SK-N-SH treated with all-trans-retinoic acid at 6 μM for 48 hours (cell line): ENCODE measurements around the gene WBP1L.

Experiments
- ATAC-seq: fragments of 200-7000 bp; cut with Tn5 transposase; 3 replicates; pipeline ENCODE4 v1.9.1; 2020; ENCODE audit warnings: mild to moderate bottlenecking, moderate library complexity
- ARNTL ChIP-seq: fragments of 450-650 bp; formaldehyde crosslinking; IDR thresholded peaks from 2 replicates; pipeline ENCODE4 v1.5.0; 2020; ENCODE audit warnings: low read depth, mild to moderate bottlenecking, moderate library complexity, borderline replicate concordance
- BACH2 ChIP-seq: fragments of 250-450 bp; sonication (Bioruptor Pico); IDR thresholded peaks from 2 replicates; pipeline ENCODE4 v1.9.0; 2021; ENCODE audit warnings: mild to moderate bottlenecking, borderline replicate concordance
- CREB5 ChIP-seq: fragments of 250-450 bp; sonication (Bioruptor Pico); IDR thresholded peaks from 2 replicates; pipeline ENCODE4 v1.5.1; 2020; ENCODE audit warnings: low read depth, mild to moderate bottlenecking, moderate library complexity
- CSDC2 ChIP-seq: fragments of 250-450 bp; sonication (Bioruptor Pico); IDR thresholded peaks from 2 replicates; pipeline ENCODE4 v1.5.0; 2020; ENCODE audit warnings: mild to moderate bottlenecking, moderate library complexity
- CSRNP3 ChIP-seq: fragments of 250-450 bp; sonication (Bioruptor Pico); IDR thresholded peaks from 2 replicates; pipeline ENCODE4 v1.5.1; 2021; ENCODE audit warnings: mild to moderate bottlenecking, moderate library complexity
- ESRRG ChIP-seq: fragments of 250-450 bp; sonication (Bioruptor Pico); IDR thresholded peaks from 2 replicates; pipeline ENCODE4 v1.6.1; 2021; ENCODE audit warnings: mild to moderate bottlenecking
- ISL1 ChIP-seq: fragments of 250-450 bp; sonication (Bioruptor Pico); IDR thresholded peaks from 2 replicates; pipeline ENCODE4 v2.1.2; 2022; ENCODE audit warnings: mild to moderate bottlenecking, moderate library complexity
- OSR1 ChIP-seq: fragments of 250-450 bp; sonication (Bioruptor Pico); IDR thresholded peaks from 2 replicates; pipeline ENCODE4 v1.8.0; 2022; ENCODE audit warnings: moderate library complexity, mild to moderate bottlenecking, inconsistent platforms
- PATZ1 ChIP-seq: fragments of 250-450 bp; sonication (Bioruptor Pico); IDR thresholded peaks from 2 replicates; pipeline ENCODE4 v1.8.0; 2020; ENCODE audit warnings: mild to moderate bottlenecking, moderate library complexity, borderline replicate concordance
- POU6F1 ChIP-seq: fragments of 250-450 bp; sonication (Bioruptor Pico); IDR thresholded peaks from 2 replicates; pipeline ENCODE4 v1.8.0; 2021; ENCODE audit warnings: low read depth, mild to moderate bottlenecking, moderate library complexity, borderline replicate concordance
- PPARA ChIP-seq: fragments of 250-450 bp; sonication (Bioruptor Pico); IDR thresholded peaks from 2 replicates; pipeline ENCODE4 v1.5.0; 2020; ENCODE audit warnings: mild to moderate bottlenecking, borderline replicate concordance
- RARB ChIP-seq: fragments of 250-450 bp; sonication (Bioruptor Pico); IDR thresholded peaks from 2 replicates; pipeline ENCODE4 v1.8.0; 2021; ENCODE audit warnings: mild to moderate bottlenecking, moderate library complexity
- TCF4 ChIP-seq: fragments of 250-450 bp; sonication (Bioruptor Pico); IDR thresholded peaks from 2 replicates; pipeline ENCODE4 v1.8.0; 2021; ENCODE audit warnings: mild to moderate bottlenecking, moderate library complexity, borderline replicate concordance
- TOX ChIP-seq: fragments of 250-450 bp; sonication (Bioruptor Pico); IDR thresholded peaks from 2 replicates; pipeline ENCODE4 v1.8.0; 2021; ENCODE audit warnings: mild to moderate bottlenecking, moderate library complexity, borderline replicate concordance
- TSHZ2 ChIP-seq: fragments of 250-450 bp; sonication (Bioruptor Pico); IDR thresholded peaks from 2 replicates; pipeline ENCODE4 v1.5.0; 2020; ENCODE audit warnings: mild to moderate bottlenecking, moderate library complexity
- ZC3H10 ChIP-seq: fragments of 250-450 bp; sonication (Bioruptor Pico); IDR thresholded peaks from 2 replicates; pipeline ENCODE4 v1.5.1; 2021; ENCODE audit warnings: mild to moderate bottlenecking, moderate library complexity
- ZFP3 ChIP-seq: fragments of 250-450 bp; sonication (Bioruptor Pico); IDR thresholded peaks from 2 replicates; pipeline ENCODE4 v1.5.0; 2020; ENCODE audit warnings: mild to moderate bottlenecking, moderate library complexity
- ZFP30 ChIP-seq: fragments of 450-650 bp; formaldehyde crosslinking; IDR thresholded peaks from 2 replicates; pipeline ENCODE4 v1.5.0; 2022; ENCODE audit warnings: mild to moderate bottlenecking, moderate library complexity
- ZNF565 ChIP-seq: fragments of 450-650 bp; formaldehyde crosslinking; conservative IDR thresholded peaks from 2 replicates; pipeline ENCODE4 v1.5.0; 2020; ENCODE audit warnings: low read depth, mild to moderate bottlenecking, moderate library complexity
- ZNF70 ChIP-seq: fragments of 450-650 bp; formaldehyde crosslinking; IDR thresholded peaks from 2 replicates; pipeline ENCODE4 v1.5.0; 2020; ENCODE audit warnings: mild to moderate bottlenecking, moderate library complexity
- ZNF8 ChIP-seq: fragments of 450-650 bp; formaldehyde crosslinking; IDR thresholded peaks from 2 replicates; pipeline ENCODE4 v1.5.0; 2020; ENCODE audit warnings: mild to moderate bottlenecking, moderate library complexity

The WBP1L gene

GRCh38 chr10:102777711-102778453 is 34.1 kb downstream of the WBP1L start:
- no peak for TF ChIP-seq ARNTL (CRISPR knock-in tag)
- TF ChIP-seq ZNF8 (CRISPR knock-in tag) = no peak
- no peak for TF ChIP-seq ZNF565 (CRISPR knock-in tag)
- TF ChIP-seq ISL1 (CRISPR knock-in tag) = no peak
- no peak for TF ChIP-seq PPARA (CRISPR knock-in tag)
- TF ChIP-seq CSDC2 (CRISPR knock-in tag) = no peak
- TF ChIP-seq PATZ1 = no peak
- no peak for TF ChIP-seq ESRRG (CRISPR knock-in tag)
- TF ChIP-seq BACH2 (CRISPR knock-in tag) = no peak
- no peak for ATAC-seq

GRCh38 chr10:102778781-102779180 is 35.0 kb downstream of the WBP1L start:
- TF ChIP-seq ZNF565 (CRISPR knock-in tag) = no peak
- no peak for ATAC-seq

DNA sequence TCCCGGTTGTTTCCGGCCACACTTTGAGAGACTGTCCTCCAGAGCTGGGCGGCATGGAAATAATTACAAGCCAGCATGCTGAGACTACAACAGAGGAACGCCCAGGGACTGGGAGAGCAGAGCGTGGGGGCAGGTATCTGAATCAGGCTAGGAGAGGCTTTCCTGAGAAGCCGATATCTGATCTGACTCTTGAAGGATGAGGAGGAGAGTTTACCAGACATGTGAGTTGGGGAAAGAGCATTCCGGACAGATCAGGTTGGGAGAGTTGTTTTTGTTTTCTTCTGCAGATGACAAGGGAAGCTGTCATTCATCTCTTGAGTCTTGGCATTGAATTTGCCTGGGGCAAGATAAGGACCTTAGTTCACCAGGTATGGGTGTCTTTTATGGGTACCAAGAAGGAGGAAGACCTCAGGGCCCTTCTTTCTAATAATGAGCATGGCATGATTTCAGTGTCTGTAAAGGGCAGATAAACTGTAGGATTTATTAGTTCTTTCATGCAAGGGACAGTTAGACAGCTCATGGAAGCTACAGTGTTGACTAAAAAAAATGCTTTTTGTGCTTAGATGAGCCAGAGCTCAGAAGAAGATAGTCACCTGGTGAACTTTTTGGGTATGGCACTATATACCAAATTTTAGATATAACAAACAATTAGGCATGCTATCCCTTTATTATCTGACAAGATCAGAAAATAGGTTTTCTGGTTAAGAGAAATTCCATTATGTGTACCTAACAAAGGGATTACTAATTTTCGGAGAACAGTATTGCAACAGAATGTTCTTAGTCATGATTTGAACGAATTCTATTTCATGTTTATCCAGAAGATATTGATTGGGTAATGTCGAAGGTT is 36.2 kb downstream of the WBP1L start:
- TF ChIP-seq PATZ1 (no peak), TOX (CRISPR knock-in tag) (no peak), TCF4 (CRISPR knock-in tag) (no peak), PPARA (CRISPR knock-in tag) (no peak), CSRNP3 (no peak), ZFP30 (CRISPR knock-in tag) (no peak), OSR1 (CRISPR knock-in tag) (no peak)
- ATAC-seq = no peak

GRCh38 chr10:102780527-102780808 is 36.7 kb downstream of the WBP1L start:
- TF ChIP-seq TCF4 (CRISPR knock-in tag) (no peak), POU6F1 (no peak), ZC3H10 (CRISPR knock-in tag) (no peak), ZNF8 (CRISPR knock-in tag) (no peak), ZNF565 (CRISPR knock-in tag) (no peak), RARB (no peak), TOX (CRISPR knock-in tag) (no peak), TSHZ2 (CRISPR knock-in tag) (no peak), ESRRG (CRISPR knock-in tag) (no peak), CSRNP3 (no peak), ZNF70 (CRISPR knock-in tag) (no peak), ZFP3 (CRISPR knock-in tag) (no peak), CREB5 (CRISPR knock-in tag) (no peak), OSR1 (CRISPR knock-in tag) (no peak), PPARA (CRISPR knock-in tag) (no peak), ARNTL (CRISPR knock-in tag) (no peak), BACH2 (CRISPR knock-in tag) (no peak)
- TF ChIP-seq, all 23 proteins: peak for 0
- no peak for ATAC-seq
